ENCODE results near the gene SCGB1D2.

The SCGB1D2 gene

DNA sequence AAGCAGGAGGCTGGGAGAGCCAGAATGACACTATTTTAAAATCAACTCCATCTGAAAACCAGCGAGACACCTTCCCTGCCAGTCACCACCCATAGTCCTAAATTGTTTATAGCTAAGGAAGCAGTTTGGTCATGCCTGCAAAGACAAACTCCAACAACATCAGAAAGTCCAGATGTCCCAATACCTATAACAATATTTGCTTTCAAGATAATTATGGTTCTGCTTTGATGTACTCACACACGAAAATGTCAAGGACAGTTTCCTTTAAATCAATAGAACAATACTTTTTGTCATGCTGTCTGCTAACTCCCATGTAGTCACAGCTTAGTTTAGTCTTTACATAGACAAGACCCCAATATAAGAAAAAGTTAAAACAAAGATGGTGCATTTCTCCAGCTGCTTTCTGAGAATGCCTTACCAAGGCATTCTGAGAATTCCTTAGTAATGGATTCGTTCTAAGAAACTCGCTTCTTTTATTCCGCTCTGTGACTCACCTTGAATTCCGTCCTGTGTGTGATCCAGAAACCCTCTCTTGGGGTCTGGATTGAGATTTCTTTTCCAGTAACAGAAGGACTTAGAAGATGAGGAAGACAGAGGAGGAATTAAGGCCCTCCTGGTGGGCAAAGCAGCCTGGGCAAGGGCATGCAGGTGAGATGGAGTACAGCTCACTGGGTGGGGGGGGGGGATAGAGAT, 18.4 kb downstream of the SCGB1D2 start:
- no peak for DNase-seq (ENCODE audit: low read depth)

DNA sequence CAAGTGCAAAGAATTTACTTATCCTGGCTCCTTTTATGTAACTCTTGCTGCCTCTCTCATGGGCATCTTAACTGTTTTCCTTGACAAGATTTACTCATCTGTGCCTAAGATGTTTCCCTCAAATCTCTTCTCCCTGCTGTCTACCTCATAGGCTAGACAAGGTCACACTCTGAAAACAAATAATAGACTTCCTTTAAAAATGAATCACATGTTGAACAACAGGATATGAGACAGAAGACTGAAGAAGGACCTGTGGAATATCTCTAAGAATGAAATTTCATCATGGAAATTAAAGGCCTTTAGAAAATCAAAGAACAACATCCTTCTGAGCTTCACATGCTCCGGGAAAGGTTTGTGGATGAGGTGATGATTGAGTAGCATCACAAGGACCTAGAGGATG, 22.0 kb downstream of the SCGB1D2 start:
- no peak for DNase-seq (ENCODE audit: low read depth)

DNA sequence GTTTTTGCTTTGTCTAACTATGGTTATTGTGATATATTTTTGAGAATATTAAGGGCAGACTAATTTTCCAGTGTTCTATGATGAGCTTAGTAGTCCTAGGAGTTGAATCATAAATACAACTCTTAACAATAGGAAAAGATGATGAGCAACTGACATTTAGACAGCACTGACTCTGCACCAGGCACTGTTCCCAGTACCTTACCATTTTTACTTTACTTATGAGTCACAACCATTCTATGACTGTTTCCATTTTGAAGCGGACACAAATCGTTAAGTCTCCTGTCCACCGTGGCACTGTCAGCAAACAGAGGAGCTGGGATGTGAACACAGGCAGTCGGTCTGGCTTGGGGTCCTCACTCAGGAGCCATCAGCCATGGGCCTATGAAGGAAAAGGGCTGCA, 24.5 kb downstream of the SCGB1D2 start:
- DNase-seq (ENCODE audit: low read depth): no peak

DNA sequence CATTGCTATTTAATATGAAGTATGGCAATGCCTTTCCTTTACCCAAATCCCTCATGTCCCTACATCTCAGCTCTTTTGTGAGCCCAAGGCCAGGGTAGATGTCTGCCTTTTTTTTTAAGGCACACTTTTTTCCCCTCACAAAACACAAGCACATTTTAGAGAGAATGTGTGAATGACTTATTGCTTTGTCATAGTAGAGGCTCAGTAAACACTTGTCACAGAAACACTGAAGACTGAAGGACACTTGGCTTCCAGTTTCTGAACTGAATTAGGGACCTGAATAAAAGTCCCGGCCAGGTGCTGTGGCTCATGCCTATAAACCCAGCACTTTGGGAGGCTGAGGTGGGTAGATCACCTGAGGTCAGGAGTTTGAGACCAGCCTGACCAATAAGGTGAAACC, 25.0 kb downstream of the SCGB1D2 start:
- DNase-seq (ENCODE audit: low read depth): no peak

DNA sequence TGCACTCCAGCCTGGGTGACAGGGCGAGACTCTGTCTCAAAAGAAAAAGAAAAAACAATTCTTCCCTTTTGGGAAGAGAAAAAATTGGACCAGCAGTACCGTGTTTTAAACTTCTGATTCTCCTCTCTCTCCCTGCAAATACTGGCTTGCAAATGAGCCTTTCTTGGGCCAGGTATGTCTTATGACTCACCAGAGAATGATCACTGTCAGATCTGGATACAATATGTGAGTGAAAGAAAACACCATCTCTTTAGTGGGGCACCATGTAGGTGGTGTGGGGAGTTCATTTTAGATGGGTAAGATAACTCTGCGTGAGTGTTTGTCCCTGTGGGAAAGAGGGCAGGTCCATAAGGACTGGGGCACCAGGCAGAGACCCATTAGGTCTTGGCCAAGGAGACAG, 25.5 kb downstream of the SCGB1D2 start:
- no peak for DNase-seq (ENCODE audit: low read depth)

DNA sequence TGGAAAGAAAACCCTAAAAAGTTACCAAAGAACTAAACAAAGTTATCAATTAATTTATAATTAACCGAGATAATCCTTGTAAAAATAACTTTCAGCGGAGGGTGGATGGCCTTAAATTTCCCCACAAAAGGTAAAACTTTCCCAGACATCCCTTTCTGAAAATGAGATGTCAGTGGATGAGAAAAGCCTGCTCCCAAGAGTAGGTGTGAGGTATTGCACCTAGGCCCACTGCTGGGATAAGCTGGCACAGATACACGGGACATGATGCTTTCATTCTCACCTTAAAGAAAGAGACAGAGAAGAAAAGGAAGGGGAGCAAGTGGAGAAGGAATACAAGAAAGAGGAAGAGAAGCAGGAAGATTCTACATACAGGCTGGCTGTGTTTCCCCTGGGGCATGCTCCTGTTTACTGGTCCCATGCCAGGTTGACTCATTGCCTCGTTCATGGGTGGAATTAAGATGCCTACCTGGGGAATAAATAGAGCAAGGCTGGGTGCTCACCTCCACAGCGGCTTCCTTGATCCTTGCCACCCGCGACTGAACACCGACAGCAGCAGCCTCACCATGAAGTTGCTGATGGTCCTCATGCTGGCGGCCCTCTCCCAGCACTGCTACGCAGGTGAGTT, 27.7 kb downstream of the SCGB1D2 start, which contains the start of gene SCGB2A2:
Gene SCGB2A2, plus strand, starts transcription at position 505 of the 625 bp plus-strand sequence. Its CDS starts 59 bp downstream, at position 564.
- DNase-seq (ENCODE audit: low read depth): no peak

DNA sequence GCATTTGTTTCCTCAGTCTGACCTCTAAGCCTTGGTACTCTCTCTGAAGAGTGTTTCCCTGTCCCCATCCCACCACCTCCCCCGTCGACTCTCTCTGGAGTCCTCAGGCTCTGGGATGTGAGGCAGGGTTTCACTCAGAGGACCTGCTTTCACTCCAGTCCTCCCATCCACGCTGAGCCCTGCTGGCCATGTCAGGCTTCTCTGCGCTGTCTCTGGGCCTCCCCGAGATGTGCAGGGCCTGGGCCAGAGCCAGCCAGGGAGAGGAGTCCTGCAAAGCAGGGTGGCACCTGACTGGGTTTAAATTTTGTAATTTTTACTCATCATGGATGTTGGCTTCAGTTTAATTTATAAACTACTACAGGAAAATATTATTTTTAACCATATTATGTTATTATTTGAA, 31.2 kb downstream of the SCGB1D2 start:
- no peak for DNase-seq (ENCODE audit: low read depth)

DNA sequence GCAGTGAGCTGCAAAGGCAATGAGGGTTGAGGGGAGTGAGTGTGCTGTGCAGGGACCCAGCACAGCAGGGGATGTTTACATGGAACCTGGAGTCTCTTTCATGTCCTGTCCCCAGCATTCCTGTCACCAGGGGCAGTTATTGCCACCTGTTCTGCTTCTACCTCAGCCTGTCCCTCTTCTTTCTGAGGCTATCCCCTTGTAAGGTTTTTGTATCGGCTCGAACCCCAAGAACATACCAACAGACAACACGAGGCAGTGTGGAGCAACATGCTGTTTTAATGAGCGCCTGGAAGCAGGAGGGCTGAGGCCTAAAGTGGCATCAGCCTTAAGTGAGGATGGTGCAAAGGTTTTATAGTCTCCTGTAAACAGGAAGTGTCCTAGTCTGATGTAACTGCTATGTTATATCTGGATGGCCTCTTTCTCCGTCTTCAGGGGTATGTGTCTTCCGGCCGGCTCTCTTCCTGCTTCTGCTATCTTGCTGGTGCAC, 31.8 kb downstream of the SCGB1D2 start:
- DNase-seq (ENCODE audit: low read depth): no peak

DNA sequence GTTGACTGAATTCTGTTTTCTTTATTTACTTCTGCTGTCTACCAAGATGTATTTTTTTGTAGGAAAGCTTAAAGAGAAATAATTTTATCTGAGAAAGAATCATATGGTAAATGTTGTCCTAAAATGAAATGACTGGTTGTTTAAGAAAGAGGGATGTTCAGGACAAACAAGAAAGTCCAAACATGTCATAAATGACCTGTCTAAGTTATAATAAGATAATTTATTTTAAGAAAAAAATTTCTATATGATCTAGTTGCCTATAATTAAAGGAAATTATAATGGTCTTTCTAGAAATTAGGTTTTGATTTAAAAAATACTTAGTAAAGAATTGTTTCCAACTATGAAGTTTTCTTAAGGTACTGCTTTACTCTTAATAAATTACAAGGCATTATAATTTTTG, 38.4 kb downstream of the SCGB1D2 start:
- no peak for DNase-seq (ENCODE audit: low read depth)

Measured in non-pigmented ciliary epithelial cell (primary cell).